Measurements from ENCODE around the gene DDX10.
"Not testable (repeated sequence)": the region's sequence is repeated elsewhere in the genome, so short reads cannot be mapped to it uniquely, and the experiment has no call there.

DDX10 gene

GRCh38 chr11:108664730-108665525, at the start of gene DDX10:
TSS of gene DDX10 (plus strand) at chr11:108665069. CDS start at chr11:108665154, 85 bp downstream.
- DNase-seq (ENCODE audit: low read depth), result peak; percentile 85

DNA sequence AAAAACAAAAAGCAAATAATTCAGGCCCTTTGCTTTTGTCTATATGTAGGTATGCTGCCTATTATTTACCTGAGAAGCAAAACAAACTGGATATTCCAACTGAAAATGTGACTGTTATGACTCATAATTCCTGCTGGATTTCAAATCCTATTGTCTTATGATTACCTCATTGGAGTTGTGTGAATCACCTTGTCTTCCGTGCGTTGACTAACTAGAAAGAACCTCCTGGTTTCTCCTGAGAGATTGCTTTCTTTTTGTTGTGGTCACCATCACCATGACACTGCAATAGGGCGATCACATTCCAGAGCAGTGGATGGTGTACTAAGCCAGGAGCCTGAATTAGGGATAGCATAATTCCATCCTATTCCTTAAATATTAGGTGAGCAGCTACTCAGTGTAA, 48.3 kb upstream of the DDX10 start:
- peak; percentile 85 for DNase-seq (ENCODE audit: low read depth)

- no peak for DNase-seq (ENCODE audit: low read depth)
Observed at GRCh38 chr11:108617055-108617454, 47.8 kb upstream of the DDX10 start.

DNA sequence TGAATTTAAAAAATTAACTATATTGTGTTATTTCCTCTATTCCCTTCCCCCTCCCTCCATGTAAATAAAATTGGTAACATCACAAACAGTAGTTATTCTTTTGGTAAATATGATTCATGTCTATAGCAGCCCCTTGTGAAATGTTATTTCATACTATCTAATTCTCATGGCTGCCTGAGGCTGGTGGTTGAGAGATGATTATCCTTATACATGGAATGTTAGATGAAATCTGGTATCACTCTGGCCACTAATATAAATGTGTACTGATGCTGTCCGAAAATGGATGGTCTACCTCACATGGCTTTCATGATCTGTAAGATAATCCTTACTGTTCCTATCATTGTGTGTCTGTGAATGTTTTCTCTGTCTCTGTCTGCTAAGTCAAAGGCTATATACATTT, 46.3 kb upstream of the DDX10 start:
- no peak for DNase-seq (ENCODE audit: low read depth)

- DNase-seq (ENCODE audit: low read depth), result no peak
Observed at GRCh38 chr11:108620958-108621772, 43.7 kb upstream of the DDX10 start.

- DNase-seq (ENCODE audit: low read depth), result no peak
Observed at GRCh38 chr11:108622341-108622740, 42.5 kb upstream of the DDX10 start.

DNA sequence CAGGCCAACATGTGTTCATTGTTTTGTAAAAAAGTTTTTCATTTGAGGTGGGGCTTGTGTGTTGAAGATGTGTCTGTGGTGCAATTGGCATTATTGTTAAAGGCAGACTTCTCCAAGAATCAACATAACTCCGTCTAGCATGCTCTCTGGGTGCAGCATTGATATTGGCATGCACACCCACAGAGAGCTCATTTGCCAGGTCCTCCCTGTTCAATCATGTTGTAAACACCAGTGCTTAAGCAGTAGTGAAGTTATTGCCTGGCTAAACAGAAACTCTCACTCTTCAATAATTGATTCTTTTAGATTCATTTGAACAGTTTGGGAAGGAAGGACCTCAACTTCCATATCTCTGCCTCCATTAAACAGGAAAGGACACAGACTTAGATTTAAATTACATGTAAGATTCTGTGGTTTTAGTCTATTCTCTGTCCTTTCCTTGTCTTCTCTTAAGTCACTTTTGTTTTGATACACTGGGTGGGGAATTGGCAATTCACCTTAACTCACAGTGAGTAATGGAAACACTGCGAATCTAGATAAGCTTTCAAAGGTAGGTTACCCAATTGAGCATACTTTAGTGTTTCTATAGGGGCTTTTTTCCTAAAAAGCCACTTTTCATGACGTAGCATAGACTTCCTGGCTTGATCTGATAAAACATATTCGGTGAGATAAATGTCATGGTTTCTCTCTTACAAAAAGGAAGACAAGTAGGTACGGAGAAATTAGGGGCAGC, 40.5 kb upstream of the DDX10 start:
- DNase-seq (ENCODE audit: low read depth), result no peak

DNA sequence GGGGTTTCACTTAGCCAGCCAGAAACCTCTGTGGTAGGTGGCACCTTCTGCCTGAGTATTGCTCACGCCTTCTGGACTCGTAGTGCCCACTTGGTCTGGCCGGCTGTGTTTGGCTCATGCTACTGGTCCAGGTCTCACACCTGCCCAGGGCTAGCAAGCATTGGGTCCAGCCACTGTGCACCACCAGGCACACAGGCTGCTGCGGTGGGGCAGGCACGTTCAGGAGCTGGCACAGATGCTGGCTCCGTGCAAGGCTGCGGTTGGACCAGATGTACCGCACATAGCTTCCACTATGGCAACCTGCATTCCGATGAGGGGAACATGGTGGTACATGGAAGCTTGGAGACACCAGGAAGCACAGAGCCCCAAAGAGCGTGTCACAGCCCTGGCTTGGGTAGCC, 36.5 kb upstream of the DDX10 start:
- no peak for DNase-seq (ENCODE audit: low read depth)

- DNase-seq (ENCODE audit: low read depth), result no peak
Observed at GRCh38 chr11:108628812-108629211, 36.1 kb upstream of the DDX10 start.

DNA sequence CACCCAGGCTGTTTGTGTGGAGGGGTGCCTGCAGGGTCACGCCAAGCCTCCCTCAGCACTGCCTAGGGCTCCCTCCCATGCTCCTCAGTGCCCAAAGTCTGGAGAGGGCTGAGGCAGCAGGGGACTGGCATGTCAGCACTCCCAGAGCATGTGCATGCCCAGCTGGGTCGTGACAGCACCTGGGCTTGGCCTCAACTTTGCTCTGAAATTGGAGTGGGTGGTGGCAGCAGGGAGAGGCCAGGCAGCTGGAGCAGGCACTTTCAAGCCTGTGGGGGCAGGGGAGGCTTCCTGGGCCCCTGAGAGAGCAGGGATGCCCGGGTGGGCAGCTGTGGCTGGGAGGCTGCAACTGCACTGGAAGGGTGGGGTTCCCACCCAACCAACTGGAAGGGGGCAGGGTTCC, 35.6 kb upstream of the DDX10 start:
- no peak for DNase-seq (ENCODE audit: low read depth)

DNA sequence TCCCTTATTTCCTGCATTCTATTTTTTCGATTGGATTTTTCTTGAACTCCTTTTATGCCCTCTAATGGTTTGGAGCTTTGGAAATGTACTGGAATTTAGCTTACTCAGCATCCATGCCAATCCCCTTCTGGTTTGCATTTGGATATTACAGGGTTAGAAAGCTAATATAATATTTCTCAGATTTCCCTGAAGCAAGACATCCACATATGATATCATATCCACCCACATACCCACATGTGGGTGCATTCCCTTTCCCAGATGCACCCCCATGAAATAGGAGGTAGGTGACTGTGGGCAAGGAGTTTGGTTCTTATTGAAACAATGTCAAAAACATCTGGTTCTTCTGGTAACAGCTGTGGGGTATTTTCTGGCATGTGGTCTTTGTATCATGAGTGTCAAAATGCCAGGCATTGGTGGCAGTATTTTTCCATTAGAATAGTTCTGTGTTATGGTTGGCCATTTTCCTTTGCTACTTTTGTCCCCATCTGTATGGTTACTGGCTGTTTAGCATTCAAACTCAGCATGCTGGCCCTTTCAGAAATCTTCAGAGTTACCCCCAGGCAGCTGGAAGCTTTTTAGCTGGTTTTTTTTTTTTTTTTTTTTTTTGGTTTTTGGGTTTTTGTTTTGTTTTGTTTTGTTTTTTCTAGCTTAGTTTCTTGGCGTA, 32.7 kb upstream of the DDX10 start:
- no peak for DNase-seq (ENCODE audit: low read depth)

- peak; percentile 53 for DNase-seq (ENCODE audit: low read depth)
Observed at GRCh38 chr11:108635106-108635505, 29.8 kb upstream of the DDX10 start.

DNA sequence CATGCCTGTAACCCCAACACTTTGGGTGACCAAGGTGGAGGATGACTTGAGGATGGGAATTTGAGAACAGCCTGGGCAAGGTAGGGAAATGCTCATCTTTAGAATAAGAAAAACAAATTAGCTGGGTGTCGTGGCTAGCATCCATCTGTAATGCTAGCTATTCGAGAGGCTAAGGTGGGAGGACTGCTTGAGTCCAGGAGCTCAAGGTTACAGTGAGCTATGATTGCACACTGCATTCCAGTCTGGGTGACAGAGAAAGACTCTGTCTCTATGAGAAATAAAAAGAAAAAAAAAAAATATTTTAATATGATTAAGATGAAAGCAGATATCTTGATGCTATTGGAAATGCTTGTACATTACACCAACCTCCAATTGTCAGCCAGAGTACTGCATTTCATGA, 28.6 kb upstream of the DDX10 start:
- DNase-seq (ENCODE audit: low read depth), result no peak

GRCh38 chr11:108639146-108639545, 25.7 kb upstream of the DDX10 start:
- no peak for DNase-seq (ENCODE audit: low read depth)

- not testable (repeated sequence) for DNase-seq (ENCODE audit: low read depth)
Observed at GRCh38 chr11:108641752-108642151, 23.1 kb upstream of the DDX10 start.

GRCh38 chr11:108643974-108644373, 20.9 kb upstream of the DDX10 start:
- DNase-seq (ENCODE audit: low read depth), result no peak

- DNase-seq (ENCODE audit: low read depth), result no peak
Observed at GRCh38 chr11:108645970-108646369, 18.9 kb upstream of the DDX10 start.

DNA sequence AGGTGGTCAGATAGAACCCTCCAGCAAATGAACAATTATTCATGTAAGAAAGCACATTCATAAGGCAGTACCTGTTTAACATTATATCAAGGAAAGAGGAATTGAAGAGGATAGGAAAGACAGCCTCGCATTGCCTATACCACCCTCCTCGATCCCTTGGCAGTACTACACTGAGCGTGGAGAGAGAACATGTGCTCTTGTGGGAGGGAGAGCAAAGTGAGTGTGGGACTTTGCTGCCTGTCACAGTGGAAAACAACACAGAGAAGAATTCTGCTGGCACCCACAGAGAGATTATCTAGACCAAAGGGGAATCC, 17.5 kb upstream of the DDX10 start:
- DNase-seq (ENCODE audit: low read depth), result no peak

DNA sequence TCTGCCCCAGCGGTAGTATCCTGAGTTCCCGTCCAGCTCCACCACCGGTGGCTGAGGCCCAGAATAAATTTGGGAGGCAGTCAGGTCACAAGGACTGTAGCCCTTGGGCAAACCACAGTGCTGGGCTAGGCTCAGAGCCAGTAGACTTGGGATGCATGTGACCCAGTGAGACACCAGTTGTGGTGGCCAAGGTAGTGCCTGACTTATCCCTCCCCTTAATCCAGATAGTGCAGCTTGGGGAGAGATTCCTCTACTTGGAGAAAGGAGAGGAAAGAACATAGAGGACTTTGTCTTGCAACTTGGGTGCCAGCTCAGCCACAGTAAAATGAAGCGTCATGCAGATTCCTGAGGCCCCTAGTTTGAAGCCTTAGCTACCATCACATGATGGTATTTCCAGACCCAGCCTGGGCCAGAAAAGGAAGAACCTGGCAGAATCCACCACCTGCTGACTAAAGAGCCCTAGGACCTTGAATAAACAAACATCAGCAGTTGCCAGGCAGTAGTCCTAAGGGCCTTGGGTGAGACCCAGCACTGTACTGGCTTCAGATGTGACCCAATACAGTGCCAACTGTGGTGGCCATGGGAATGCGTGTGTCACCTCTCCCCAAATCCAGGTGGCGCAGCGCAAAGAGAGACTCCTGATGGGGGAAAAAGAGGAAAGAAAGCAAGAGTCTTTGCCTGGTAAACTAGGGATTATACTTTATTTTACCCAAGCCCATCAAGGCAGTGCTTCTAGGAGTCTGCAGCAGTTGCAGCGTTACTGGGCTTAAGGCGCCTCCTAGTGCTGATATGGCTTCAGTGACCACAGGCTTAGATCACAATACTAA, 17.0 kb upstream of the DDX10 start:
- DNase-seq (ENCODE audit: low read depth), result no peak

DNA sequence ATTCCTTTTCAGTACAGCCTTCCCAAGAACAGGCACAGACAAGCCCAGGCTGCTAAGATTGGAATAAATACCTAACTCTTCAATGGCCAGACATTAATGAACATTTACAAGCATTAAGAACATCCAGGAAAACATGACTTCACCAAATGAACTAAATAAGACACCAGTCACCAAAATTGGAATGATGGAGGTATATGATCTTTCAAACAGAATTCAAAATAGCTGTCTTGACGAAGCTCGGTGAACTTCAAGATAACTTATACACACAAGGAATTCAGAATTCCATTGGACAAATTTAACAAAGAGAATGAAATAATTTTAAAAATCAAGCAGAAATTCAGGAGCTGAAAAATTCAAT, 16.4 kb upstream of the DDX10 start:
- DNase-seq (ENCODE audit: low read depth), result no peak

- not testable (repeated sequence) for DNase-seq (ENCODE audit: low read depth)
Observed at GRCh38 chr11:108654100-108654499, 10.8 kb upstream of the DDX10 start.
